SK-N-SH treated with all-trans-retinoic acid at 6 μM for 48 hours (cell line): ENCODE data around the gene TROAP.

Experiments used
- CSDC2 ChIP-seq: fragments of 250-450 bp; sonication (Bioruptor Pico); IDR thresholded peaks from 2 replicates; pipeline ENCODE4 v1.5.0; 2020; ENCODE audit warnings: mild to moderate bottlenecking, moderate library complexity
- RARB ChIP-seq: fragments of 250-450 bp; sonication (Bioruptor Pico); IDR thresholded peaks from 2 replicates; pipeline ENCODE4 v1.8.0; 2021; ENCODE audit warnings: mild to moderate bottlenecking, moderate library complexity
- SNAI2 ChIP-seq: fragments of 250-450 bp; sonication (Bioruptor Pico); IDR thresholded peaks from 2 replicates; pipeline ENCODE4 v1.5.0; 2020; ENCODE audit warnings: mild to moderate bottlenecking, moderate library complexity
- ZFP3 ChIP-seq: fragments of 250-450 bp; sonication (Bioruptor Pico); IDR thresholded peaks from 2 replicates; pipeline ENCODE4 v1.5.0; 2020; ENCODE audit warnings: mild to moderate bottlenecking, moderate library complexity
- ZNF565 ChIP-seq: fragments of 450-650 bp; formaldehyde crosslinking; conservative IDR thresholded peaks from 2 replicates; pipeline ENCODE4 v1.5.0; 2020; ENCODE audit warnings: low read depth, mild to moderate bottlenecking, moderate library complexity
- ZNF70 ChIP-seq: fragments of 450-650 bp; formaldehyde crosslinking; IDR thresholded peaks from 2 replicates; pipeline ENCODE4 v1.5.0; 2020; ENCODE audit warnings: mild to moderate bottlenecking, moderate library complexity
- ZNF8 ChIP-seq: fragments of 450-650 bp; formaldehyde crosslinking; IDR thresholded peaks from 2 replicates; pipeline ENCODE4 v1.5.0; 2020; ENCODE audit warnings: mild to moderate bottlenecking, moderate library complexity
- TF ChIP-seq, protein P1 (sequence below): fragments of 250-450 bp; sonication (Bioruptor Pico); IDR thresholded peaks from 2 replicates; pipeline ENCODE4 v1.8.0; 2021; ENCODE audit warnings: low read depth, mild to moderate bottlenecking, moderate library complexity, borderline replicate concordance

DNA sequence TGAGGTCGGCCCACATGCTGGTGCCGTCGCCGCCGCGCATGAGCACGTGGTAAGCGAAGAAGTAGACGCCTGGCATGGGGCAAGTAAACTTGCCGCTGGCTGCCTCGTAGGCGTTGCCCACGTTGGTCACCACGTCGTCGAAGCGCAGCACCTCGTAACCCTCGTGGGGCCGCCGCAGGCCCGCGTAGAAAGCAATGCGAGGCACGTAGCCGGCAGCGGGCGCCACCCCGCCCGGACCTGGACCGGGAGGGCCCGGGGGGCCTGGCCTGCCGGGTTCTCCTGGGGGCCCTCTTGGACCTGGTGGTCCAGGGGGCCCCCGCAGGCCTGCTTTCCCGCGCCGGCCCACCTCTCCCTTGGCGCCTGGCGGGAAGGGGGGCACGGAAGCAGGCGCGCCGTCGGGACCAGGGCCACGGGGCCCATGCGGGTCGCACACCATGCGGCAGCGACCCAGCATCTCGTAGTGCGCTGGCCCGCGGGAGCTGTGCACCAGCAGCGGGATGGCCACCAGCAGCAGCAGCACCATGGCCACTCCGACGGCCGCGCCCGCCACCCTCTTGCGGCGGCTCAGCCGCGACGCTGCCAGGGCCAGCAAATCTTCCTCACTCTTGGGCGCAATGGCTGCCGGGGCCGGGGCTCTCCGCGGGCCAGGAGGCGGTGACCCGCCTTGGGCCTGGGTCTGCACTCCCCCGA, 13.0 kb downstream of the TROAP start:
- no peak for TF ChIP-seq ZFP3 (CRISPR knock-in tag)
- no peak for TF ChIP-seq CSDC2 (CRISPR knock-in tag)
- TF ChIP-seq ZNF8, result no peak
- no peak for TF ChIP-seq ZNF565 (CRISPR knock-in tag)
- TF ChIP-seq RARB (CRISPR knock-in tag), result no peak
- TF ChIP-seq, protein P1, sequence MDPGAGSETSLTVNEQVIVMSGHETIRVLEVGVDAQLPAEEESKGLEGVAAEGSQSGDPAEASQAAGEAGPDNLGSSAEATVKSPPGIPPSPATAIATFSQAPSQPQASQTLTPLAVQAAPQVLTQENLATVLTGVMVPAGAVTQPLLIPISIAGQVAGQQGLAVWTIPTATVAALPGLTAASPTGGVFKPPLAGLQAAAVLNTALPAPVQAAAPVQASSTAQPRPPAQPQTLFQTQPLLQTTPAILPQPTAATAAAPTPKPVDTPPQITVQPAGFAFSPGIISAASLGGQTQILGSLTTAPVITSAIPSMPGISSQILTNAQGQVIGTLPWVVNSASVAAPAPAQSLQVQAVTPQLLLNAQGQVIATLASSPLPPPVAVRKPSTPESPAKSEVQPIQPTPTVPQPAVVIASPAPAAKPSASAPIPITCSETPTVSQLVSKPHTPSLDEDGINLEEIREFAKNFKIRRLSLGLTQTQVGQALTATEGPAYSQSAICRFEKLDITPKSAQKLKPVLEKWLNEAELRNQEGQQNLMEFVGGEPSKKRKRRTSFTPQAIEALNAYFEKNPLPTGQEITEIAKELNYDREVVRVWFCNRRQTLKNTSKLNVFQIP, result no peak
- TF ChIP-seq ZNF70 (CRISPR knock-in tag), result no peak
- no peak for TF ChIP-seq SNAI2
